ENCODE data around the gene PKNOX2.

- TF ChIP-seq CTCF (IDR thresholded peaks at IDR 0.05; ENCODE audit: low read length) (no peak), EZH2 (optimal IDR thresholded peaks at IDR 0.05; ENCODE audit: low read depth, low read length) (no peak)
These were observed 225.0 kb downstream of the PKNOX2 start for GRCh38 chr11:125389339-125390166.
